Femur (tissue), 1 donor: Measurements from ENCODE around the gene RNF224.

Experiments
- DNase-seq: peaks from one replicate; pipeline ENCODE4 v3.0.0-alpha.2; 2017

RNF224 gene

GRCh38 chr9:137227054-137227852, at the start of gene RNF224:
Gene RNF224 (plus strand): TSS chr9:137227502. CDS start chr9:137228336, 834 bp downstream.
- peak; percentile 79 for DNase-seq

GRCh38 chr9:137178201-137178938, 48.9 kb upstream of the RNF224 start:
- no peak for DNase-seq

- no peak for DNase-seq
These were observed 48.2 kb upstream of the RNF224 start for GRCh38 chr9:137178939-137179630.

- DNase-seq, result no peak
These were observed 47.5 kb upstream of the RNF224 start for GRCh38 chr9:137179761-137180160.

GRCh38 chr9:137180491-137180890, 46.8 kb upstream of the RNF224 start:
- DNase-seq, result no peak

- DNase-seq, result no peak
These were observed 45.6 kb upstream of the RNF224 start for GRCh38 chr9:137181680-137182079.

- DNase-seq, result no peak
These were observed 44.5 kb upstream of the RNF224 start for GRCh38 chr9:137182836-137183235.

- DNase-seq, result no peak
These were observed 43.2 kb upstream of the RNF224 start for GRCh38 chr9:137183980-137184595.

GRCh38 chr9:137184881-137185660, 42.2 kb upstream of the RNF224 start:
- DNase-seq, result no peak

GRCh38 chr9:137185921-137186320, 41.4 kb upstream of the RNF224 start:
- no peak for DNase-seq

GRCh38 chr9:137186385-137186784, 40.9 kb upstream of the RNF224 start:
- no peak for DNase-seq

- no peak for DNase-seq
These were observed 39.9 kb upstream of the RNF224 start for GRCh38 chr9:137187386-137187785.

- no peak for DNase-seq
These were observed 39.2 kb upstream of the RNF224 start for GRCh38 chr9:137188086-137188489.

- DNase-seq, result peak; percentile 96
These were observed 38.6 kb upstream of the RNF224 start, which contains the start of the genes ANAPC2 and SSNA1 for GRCh38 chr9:137188490-137189296. Gene ANAPC2 (minus strand): TSS chr9:137188560. CDS start chr9:137188532, 28 bp downstream. Gene SSNA1 (plus strand): TSS chr9:137188676. CDS start chr9:137188727, 51 bp downstream.

- no peak for DNase-seq
These were observed 37.7 kb upstream of the RNF224 start for GRCh38 chr9:137189297-137190295.

- no peak for DNase-seq
These were observed 36.9 kb upstream of the RNF224 start for GRCh38 chr9:137190315-137190856.

GRCh38 chr9:137191245-137191644, 36.1 kb upstream of the RNF224 start:
- no peak for DNase-seq

- no peak for DNase-seq
These were observed 35.4 kb upstream of the RNF224 start for GRCh38 chr9:137191691-137192447.

GRCh38 chr9:137192448-137192780, 34.9 kb upstream of the RNF224 start:
- no peak for DNase-seq
